Thyroid gland (tissue), 4 donors: Measurements from ENCODE around the gene ARHGEF1.

Source experiments
- POLR2A ChIP-seq, 2 donors: fragments of 450-650 bp; IDR thresholded peaks; one replicate each; pipeline ENCODE4 v1.6.1; 2017; ENCODE audit warnings: antibody characterized with exemption in 2 of 2, mild to moderate bottlenecking in 2 of 2, moderate library complexity in 1 of 2
- TF ChIP-seq, protein P1 (sequence below), 6 experiments: fragments of 200-600 bp in 3 of 6; fragments of 450-650 bp in 3 of 6; sonication (generic) in 3 of 6; IDR thresholded peaks; one replicate each; pipeline ENCODE4 v1.5.1; 2016 to 2019; ENCODE audit warnings: antibody characterized with exemption in 6 of 6, mild to moderate bottlenecking in 2 of 6, inconsistent platforms in 1 of 6, moderate library complexity in 1 of 6

DNA sequence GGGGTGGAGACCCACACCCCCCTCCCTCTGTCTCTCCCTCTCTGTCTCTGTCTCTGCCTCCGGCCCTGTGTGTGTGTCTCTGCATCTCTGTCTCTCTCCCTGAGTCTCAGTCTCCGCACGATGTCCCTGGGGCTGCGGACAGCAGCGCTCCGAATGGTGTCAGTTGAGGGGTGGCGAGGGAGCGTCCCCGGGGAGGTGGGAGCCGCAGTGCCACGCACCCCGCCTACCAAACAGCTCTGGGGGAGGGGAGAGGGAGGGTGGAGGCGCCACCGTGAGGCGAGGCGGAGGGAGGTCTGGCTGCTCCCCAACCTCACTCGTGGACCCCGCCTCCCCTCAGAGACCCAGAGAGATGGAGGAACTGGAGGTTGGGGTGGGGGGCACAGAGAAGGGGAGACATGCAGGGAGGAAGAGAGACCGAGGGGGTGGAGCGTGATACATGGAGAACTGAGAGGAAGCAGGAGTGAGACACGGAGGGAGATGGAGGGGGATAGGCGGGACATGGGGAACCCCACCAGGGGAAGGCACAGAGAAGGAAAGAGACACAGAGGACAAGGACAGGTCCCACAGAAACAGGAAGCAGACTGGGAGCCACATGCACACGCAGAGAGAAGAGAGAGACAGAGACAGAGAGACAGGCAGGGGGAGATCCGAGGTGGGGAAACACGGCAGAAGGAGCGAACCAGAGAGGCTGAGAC is 38.0 kb downstream of the ARHGEF1 start:
- TF ChIP-seq, protein P1, sequence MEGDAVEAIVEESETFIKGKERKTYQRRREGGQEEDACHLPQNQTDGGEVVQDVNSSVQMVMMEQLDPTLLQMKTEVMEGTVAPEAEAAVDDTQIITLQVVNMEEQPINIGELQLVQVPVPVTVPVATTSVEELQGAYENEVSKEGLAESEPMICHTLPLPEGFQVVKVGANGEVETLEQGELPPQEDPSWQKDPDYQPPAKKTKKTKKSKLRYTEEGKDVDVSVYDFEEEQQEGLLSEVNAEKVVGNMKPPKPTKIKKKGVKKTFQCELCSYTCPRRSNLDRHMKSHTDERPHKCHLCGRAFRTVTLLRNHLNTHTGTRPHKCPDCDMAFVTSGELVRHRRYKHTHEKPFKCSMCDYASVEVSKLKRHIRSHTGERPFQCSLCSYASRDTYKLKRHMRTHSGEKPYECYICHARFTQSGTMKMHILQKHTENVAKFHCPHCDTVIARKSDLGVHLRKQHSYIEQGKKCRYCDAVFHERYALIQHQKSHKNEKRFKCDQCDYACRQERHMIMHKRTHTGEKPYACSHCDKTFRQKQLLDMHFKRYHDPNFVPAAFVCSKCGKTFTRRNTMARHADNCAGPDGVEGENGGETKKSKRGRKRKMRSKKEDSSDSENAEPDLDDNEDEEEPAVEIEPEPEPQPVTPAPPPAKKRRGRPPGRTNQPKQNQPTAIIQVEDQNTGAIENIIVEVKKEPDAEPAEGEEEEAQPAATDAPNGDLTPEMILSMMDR (IDR thresholded peaks at IDR 0.05) = no peak
- TF ChIP-seq POLR2A (IDR thresholded peaks at IDR 0.05) = no peak
